ENCODE measurements around the gene NUP50.
"Not testable (repeated sequence)": the region's sequence is repeated elsewhere in the genome, so short reads cannot be mapped to it uniquely, and the experiment has no call there.

NUP50 gene

DNA sequence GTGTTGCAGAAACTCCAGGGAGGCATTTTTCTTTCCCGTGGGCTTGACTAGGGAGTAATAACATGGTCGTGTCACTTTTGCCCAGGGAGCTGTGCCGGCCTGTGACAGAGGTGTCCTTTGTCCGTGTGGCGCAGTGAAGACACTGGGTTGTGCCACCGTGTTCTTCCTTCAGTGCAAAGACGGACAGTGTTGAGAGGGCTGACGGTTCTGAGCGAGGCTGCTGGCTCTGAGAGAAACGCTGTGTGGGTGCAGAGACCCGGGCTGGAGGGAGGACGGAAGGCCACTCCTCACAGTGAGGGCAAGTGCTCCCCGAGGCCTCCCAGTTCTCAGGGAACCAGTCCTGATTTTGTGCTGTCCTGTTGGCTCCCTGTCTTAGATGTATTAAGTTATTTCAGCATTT, 20.2 kb downstream of the NUP50 start:
- no peak for TF ChIP-seq CTCF (IDR thresholded peaks at IDR 0.05; ENCODE audit: insufficient read depth, low read depth, low read length, missing control alignments)
- H3K4me3 ChIP-seq (ENCODE audit: low read depth, low read length) = no peak overlapping the region
- DNase-seq (ENCODE audit: low read depth) = no peak

DNA sequence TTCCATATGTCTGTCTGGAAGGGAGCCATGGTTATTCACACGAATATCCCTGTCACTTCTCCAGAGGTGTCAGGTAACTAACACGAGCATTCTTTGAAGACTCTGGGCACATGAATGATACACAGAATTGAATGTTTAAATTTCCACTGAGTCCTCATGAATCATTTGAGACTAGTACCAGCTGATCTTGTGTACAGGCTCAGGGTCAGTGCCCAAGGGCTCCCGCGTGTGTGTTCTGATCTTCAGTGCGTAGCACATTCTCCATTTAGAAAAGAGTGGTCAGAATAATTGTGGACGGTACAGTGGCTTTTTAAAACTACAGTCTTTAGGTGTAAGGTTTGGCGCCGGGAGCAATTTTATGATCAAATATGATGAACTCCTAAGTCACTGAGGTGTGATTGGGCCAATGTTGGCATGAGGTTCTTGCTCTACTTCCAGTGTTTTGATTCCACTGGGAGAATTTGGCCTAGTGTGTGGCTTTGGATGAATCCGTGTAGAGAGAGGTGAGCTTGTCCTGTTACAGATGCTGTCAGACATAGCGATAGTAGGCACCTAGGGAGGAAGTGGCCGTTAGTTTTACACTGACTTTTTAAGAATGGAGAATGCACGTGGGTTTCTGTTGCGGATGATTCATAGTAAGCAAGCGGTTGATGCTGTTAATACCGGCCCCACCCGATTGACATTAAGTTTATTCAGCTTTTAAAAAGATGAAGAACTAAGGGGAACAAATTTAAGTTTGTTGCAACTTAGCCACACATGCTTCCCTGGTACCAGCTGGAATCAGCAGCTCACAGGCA, 22.2 kb downstream of the NUP50 start:
- DNase-seq (ENCODE audit: low read depth) = no peak
- no peak for TF ChIP-seq CTCF (IDR thresholded peaks at IDR 0.05; ENCODE audit: insufficient read depth, low read depth, low read length, missing control alignments)
- no peak overlapping the region for H3K4me3 ChIP-seq (ENCODE audit: low read depth, low read length)

GRCh38 chr22:45187891-45188290, 24.2 kb downstream of the NUP50 start:
- no peak for DNase-seq (ENCODE audit: low read depth)
- TF ChIP-seq CTCF (IDR thresholded peaks at IDR 0.05; ENCODE audit: insufficient read depth, low read depth, low read length, missing control alignments) = no peak
- no peak overlapping the region for H3K4me3 ChIP-seq (ENCODE audit: low read depth, low read length)

GRCh38 chr22:45188779-45189178, 25.1 kb downstream of the NUP50 start:
- DNase-seq (ENCODE audit: low read depth) = no peak
- TF ChIP-seq CTCF (IDR thresholded peaks at IDR 0.05; ENCODE audit: insufficient read depth, low read depth, low read length, missing control alignments) = no peak

GRCh38 chr22:45190202-45190872, 26.6 kb downstream of the NUP50 start:
- no peak for TF ChIP-seq CTCF (IDR thresholded peaks at IDR 0.05; ENCODE audit: insufficient read depth, low read depth, low read length, missing control alignments)
- H3K4me3 ChIP-seq (ENCODE audit: low read depth, low read length) = no peak overlapping the region
- DNase-seq (ENCODE audit: low read depth) = no peak

More at GRCh38 chr22:45188779-45189178, 25.1 kb downstream of the NUP50 start:
- H3K4me3 ChIP-seq (ENCODE audit: low read depth, low read length) = no peak overlapping the region

DNA sequence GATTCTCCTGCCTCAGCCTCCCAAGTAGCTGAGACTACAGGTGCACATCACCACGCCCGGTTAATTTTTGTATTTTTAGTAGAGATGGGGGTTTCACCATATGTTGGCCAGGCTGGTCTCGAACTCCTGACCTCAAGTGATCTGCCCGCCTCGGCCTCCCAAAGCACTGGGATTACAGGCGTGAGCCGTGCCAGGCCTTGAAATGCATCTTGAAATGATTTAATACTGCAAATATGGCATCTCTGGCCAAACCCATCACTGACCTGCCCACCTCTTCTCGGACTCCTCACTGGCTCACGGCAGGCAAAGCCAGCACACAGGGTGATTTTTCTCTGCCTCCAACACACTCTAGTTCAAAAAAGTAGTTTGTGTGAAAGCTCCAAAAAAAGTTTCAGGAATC, 28.0 kb downstream of the NUP50 start:
- H3K4me3 ChIP-seq (ENCODE audit: low read depth, low read length); DNase-seq (ENCODE audit: low read depth): not testable (repeated sequence)

GRCh38 chr22:45192701-45193187, 29.0 kb downstream of the NUP50 start:
- TF ChIP-seq CTCF (IDR thresholded peaks at IDR 0.05; ENCODE audit: insufficient read depth, low read depth, low read length, missing control alignments) = no peak
- no peak for DNase-seq (ENCODE audit: low read depth)
- no peak overlapping the region for H3K4me3 ChIP-seq (ENCODE audit: low read depth, low read length)

Data from GM12865 (cell line).